Measurements from ENCODE around the gene UQCC2. TPM values are rescaled to one million over a fixed set of nuclear protein-coding genes. Genes with fewer than 3 reads are reported as not detected.

Gene UQCC2
- total RNA-seq, 1 experiment from 2014 or later, result 36.4 TPM

DNA sequence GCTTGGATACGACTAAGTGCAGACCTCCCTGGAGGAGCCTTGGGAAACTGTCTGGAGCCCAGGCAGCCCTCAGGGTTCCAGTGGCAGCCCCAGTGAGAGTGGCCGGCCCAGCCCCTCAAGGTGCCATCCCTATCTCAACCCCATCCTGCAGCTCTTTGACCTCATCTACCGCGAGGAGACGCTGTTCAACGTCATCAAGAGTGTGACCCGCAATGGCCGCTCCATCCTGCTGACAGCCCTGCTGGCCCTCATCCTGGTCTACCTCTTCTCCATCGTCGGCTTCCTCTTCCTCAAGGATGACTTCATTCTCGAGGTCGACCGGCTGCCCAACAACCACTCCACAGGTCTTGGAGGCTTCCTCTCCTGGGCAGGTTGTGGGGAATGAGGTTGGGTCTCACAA, 20.7 kb downstream of the UQCC2 start:
- H3K9me3 ChIP-seq, result no peaks in the 10 kb centered on the region
- DNase-seq, result no peak
- no peak overlapping the region for H3K4me3 ChIP-seq
- no peaks in the 10 kb centered on the region for H3K27me3 ChIP-seq
- H3K36me3 ChIP-seq, result peaks cover 12% of the 10 kb centered on the region

DNA sequence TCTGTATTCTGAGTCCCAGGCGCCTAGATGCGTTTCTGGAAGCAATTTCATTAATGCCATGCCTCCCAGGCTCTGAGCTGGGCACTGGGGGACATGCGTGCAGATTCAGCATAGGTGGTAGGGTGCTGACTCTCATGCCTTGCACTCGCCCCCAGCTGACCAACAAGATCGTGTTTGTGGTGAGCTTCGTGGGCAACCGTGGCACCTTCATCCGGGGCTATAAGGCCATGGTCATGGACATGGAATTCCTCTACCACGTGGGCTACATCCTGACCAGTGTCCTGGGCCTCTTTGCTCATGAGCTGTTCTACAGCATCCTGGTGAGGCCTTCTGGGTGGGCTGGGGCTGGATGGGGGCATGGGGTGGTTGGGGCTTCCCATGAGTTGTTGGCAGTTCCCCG, 21.6 kb downstream of the UQCC2 start:
- no peaks in the 10 kb centered on the region for H3K9me3 ChIP-seq
- no peak overlapping the region for H3K4me3 ChIP-seq
- no peaks in the 10 kb centered on the region for H3K27me3 ChIP-seq
- peaks cover 11% of the 10 kb centered on the region for H3K36me3 ChIP-seq
- DNase-seq, result no peak

DNA sequence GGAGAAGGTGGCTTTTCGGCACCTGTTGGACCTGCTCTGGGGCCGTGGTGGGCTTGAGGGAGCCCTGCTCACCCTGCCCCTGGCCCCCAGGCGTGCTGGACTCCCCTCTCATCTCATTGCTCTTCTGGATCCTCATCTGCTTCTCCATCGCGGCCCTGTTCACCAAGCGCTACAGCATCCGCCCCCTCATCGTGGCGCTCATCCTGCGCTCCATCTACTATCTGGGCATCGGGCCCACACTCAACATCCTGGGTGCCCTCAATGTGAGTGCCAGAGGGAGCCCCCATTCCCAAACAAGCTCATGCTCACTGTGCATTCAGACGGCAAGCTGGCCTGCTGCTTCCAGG, 22.4 kb downstream of the UQCC2 start:
- DNase-seq, result no peak
- Histone ChIP-seq H3K9me3 (no peaks in the 10 kb centered on the region), H3K4me3 (no peak overlapping the region), H3K27me3 (no peaks in the 10 kb centered on the region), H3K36me3 (peaks cover 11% of the 10 kb centered on the region)

DNA sequence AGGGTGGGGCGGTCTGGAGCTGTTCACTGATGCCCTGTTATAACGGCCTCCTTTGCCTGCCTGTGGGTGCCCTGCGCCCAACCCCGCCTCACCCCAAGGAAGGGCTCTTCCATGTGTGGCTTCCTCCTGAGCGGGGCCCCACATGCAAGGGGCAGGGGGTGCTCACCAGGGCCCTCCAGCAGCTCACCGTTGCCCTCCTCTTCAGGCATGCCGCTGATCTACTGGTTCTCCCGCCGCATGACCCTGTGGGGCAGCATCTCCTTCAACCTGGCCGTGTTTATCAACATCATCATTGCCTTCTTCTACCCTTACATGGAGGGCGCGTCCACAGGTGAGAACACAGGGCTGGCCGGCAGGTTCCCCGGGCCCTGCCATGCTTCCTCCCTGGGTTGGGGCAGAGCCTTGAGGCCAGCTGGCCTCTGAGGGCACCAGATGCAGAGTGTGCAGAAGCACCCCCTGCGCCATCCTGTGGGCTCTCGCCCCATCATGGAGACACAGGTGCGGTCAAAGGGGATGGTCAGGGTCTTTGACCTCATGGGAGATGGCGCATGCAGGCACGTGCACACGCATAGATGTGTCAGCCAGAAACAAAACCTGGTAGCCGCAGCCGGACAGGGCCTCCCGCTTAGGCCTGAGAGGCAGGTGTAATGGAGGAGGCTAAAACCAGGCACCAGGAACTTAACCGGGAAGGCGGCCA, 22.9 kb downstream of the UQCC2 start:
- DNase-seq, result no peak
- Histone ChIP-seq H3K4me3 (no peak overlapping the region), H3K9me3 (no peaks in the 10 kb centered on the region), H3K27me3 (no peaks in the 10 kb centered on the region), H3K36me3 (peaks cover 7% of the 10 kb centered on the region)

DNA sequence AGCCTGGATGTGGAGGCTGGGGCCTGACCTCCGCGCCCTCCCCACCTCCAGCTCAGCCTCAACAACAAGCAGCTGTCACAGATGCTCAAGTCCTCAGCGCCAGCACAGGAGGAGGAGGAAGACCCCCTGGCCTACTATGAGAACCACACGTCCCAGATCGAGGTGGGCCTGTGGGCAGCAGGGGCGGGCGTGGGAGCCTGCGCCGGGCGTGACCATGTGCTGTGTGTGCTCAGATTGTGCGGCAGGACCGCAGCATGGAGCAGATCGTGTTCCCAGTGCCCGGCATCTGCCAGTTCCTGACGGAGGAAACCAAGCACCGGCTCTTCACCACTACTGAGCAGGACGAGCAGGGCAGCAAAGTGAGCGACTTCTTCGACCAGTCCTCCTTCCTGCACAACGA, 23.5 kb downstream of the UQCC2 start:
- DNase-seq, result no peak
- no peaks in the 10 kb centered on the region for H3K9me3 ChIP-seq
- H3K4me3 ChIP-seq, result no peak overlapping the region
- H3K36me3 ChIP-seq, result peaks cover under 1% of the 10 kb centered on the region
- H3K27me3 ChIP-seq, result no peaks in the 10 kb centered on the region

DNA sequence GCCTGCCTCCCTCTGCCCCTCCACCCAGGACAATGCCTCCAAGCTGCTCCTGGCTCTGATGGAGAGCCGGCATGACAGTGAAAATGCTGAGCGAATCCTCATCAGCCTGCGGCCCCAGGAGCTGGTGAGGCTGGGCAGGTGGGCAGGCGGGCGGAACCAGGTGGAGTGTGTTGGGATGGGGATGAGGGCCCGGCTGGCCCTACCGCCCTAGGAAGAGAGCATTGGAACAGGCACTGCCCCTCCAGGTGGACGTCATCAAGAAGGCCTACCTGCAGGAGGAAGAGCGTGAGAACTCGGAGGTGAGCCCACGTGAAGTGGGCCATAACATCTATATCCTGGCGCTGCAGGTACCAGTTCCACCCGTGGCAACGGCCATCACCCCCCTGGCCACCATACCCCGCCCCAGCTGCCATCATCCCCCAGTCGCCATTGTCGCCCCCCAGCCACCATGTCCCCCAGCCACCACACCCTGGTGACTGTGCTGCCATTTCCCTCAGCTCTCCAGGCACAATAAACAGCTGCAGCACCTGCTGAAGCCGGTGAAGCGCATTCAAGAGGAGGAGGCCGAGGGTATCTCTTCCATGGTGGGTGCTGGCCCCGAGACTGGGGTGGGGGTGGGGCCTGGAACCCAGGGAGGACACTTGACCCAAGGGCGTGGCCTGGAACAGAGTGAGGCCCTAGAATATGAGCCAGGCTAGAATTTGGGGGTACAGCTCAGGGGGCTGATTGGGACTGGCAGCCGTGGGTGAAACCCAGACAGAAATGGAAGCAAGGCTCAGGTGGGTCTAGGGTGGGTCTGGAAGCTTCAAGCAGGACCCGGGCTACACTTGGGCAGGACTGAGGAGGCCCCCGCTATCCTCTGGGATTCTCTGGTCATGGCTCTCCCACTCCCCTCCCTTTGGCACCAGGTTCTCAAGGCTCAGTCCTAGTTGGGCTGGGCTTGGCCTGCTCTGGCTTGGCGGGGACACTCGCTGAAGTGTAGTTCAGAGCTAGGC, 24.2 kb downstream of the UQCC2 start:
- Histone ChIP-seq H3K9me3 (no peaks in the 10 kb centered on the region), H3K4me3 (no peak overlapping the region), H3K36me3 (no peaks in the 10 kb centered on the region; the same call in 1 of the 2 replicates), H3K27me3 (no peaks in the 10 kb centered on the region)
- DNase-seq, result no peak

DNA sequence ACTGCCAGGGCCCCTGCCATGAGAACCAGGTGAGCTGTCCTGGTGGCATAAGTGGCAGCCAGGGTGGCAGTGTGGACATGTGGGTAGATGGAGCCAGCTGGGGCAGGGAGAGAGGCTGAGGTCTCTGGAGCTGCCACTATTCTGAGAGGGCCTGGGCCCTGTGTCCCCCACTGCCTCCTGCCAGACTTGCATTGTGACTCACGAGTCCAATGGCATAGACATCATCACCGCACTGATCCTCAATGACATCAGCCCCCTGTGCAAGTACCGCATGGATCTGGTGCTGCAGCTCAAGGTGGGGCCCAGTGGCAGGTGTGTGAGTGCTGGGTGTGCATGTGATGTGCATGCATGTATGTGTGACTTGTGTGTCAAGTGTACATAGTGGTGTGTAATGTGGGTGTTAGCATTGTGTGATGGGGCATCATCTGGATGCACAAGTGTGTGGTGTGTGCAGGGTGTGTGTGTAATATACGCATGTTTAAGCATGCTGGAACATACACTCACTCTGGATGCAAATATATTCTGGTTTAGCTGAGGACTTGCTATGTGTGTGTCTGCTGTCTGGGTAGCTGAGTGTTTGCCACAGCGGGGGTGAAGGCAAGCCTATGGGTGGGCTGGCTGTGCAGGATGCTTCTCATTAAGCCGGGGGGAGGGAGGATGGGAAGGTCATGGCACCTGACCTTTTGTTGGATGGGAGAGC, 25.1 kb downstream of the UQCC2 start:
- no peaks in the 10 kb centered on the region for H3K27me3 ChIP-seq
- H3K4me3 ChIP-seq, result no peak overlapping the region
- no peaks in the 10 kb centered on the region; the same call in 1 of the 2 replicates for H3K36me3 ChIP-seq
- no peak for DNase-seq
- H3K9me3 ChIP-seq, result no peaks in the 10 kb centered on the region

DNA sequence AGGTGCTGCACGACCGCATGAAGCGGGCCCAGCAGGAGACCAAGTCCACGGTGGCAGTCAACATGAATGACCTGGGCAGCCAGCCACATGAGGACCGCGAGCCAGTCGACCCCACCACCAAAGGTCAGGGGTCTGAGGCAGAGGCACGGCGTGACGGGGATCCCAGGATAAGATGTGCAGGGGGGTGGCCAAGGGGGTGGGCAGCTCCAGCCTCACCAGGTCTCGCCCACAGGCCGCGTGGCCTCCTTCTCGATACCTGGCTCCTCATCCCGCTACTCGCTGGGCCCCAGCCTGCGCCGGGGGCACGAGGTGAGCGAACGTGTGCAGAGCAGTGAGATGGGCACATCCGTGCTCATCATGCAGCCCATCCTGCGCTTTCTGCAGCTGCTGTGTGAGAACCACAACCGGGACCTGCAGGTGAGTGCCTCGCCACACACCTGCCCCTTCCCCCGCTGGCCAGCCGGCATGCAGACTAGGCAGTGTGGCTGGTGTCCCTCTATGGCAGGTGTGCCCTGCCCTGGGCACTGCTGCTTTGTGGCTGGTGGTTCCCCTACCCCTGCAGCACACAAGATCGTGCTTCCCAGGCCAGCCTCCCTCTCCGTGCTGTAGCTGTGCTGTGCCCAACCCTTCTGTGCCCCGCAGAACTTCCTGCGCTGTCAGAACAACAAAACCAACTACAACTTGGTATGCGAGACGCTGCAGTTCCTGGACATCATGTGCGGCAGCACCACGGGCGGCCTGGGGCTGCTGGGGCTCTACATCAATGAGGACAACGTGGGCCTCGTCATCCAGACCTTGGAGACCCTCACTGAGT, 25.9 kb downstream of the UQCC2 start:
- Histone ChIP-seq H3K27me3 (no peaks in the 10 kb centered on the region), H3K36me3 (no peaks in the 10 kb centered on the region; the same call in 1 of the 2 replicates), H3K9me3 (no peaks in the 10 kb centered on the region), H3K4me3 (no peak overlapping the region)
- no peak for DNase-seq

DNA sequence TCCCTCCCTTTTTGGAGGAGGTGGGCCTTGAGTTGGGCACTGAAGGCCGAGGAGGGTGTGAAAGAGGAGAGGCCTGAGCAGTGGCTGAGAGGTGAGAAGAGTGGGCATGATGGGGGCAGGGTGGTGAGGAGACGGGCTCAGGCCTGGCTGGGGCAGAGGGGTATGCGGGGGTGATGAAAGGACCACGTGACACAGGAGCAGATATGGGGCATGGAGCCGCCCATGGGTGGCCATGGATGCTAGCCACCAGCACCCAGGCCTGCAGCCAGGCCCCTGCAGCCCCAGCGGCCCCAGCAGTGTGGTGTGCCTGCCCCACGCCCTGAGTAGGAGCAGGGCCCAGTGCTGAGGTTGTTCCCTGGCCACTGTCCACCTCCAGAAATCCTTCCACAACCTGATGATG, 26.5 kb downstream of the UQCC2 start:
- no peaks in the 10 kb centered on the region for H3K27me3 ChIP-seq
- no peak for DNase-seq
- no peaks in the 10 kb centered on the region; the same call in 1 of the 2 replicates for H3K36me3 ChIP-seq

DNA sequence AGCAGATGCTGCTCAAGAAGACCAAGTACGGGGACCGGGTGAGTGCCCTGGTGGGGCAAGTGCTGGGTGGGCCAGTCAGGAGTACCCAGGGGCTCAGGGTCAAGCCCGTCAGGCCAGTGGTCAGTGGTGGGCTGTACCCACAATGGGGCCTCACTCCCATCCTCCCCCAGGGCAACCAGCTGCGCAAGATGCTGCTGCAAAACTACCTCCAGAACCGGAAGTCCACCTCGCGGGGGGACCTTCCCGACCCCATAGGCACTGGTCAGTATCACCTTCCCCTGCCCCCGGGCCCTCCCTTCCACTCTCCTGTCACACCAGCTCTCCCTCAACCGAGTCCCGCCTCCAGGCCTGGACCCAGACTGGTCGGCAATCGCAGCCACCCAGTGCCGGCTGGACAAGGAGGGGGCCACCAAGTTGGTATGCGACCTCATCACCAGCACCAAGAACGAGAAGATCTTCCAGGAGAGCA, 27.0 kb downstream of the UQCC2 start:
- H3K36me3 ChIP-seq, result no peaks in the 10 kb centered on the region; the same call in 1 of the 2 replicates
- H3K27me3 ChIP-seq, result no peaks in the 10 kb centered on the region
- H3K4me3 ChIP-seq, result no peak overlapping the region
- no peaks in the 10 kb centered on the region for H3K9me3 ChIP-seq
- no peak for DNase-seq

More for the DNA sequence above, 26.5 kb downstream of the UQCC2 start:
- Histone ChIP-seq H3K4me3 (no peak overlapping the region), H3K9me3 (no peaks in the 10 kb centered on the region)

DNA sequence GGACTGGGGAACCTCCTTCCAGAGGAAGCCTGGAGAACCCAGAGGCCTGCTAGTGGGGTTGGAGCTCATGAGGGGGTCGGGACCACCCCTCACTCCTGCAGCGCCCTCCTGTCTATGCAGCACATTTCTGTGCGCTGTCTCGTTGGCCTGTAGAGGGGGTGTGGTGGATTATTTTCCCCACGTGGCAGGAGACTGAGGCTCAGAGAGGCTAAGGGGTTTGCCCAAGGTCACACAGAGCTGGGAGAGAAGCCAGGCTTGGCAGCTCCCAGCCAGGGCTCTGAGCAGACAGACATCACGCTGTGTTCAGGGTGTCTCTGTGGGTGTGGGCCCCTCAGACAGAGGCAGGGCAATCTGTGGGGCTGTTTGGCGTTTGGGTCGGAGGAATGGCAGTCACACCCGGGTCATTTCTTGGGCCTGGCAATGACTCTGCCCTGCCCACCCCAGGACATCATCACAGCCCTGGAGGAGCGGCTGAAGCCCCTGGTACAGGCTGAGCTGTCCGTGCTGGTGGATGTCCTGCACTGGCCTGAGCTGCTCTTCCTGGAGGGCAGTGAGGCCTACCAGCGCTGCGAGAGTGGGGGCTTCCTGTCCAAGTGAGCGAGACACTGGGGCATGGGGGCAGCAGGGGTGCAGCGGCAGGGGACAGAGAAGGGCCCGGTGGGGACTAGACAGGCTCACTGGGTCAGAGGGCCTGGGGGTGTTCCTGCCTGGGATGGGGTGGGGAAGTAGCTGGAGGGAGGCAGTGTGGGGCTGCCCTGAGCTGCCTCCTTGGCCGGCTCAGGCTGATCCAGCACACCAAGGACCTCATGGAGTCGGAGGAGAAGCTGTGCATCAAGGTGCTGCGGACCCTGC, 27.7 kb downstream of the UQCC2 start:
- Histone ChIP-seq H3K4me3 (no peak overlapping the region), H3K36me3 (no peaks in the 10 kb centered on the region; the same call in 1 of the 2 replicates), H3K27me3 (no peaks in the 10 kb centered on the region), H3K9me3 (no peaks in the 10 kb centered on the region)
- no peak for DNase-seq

DNA sequence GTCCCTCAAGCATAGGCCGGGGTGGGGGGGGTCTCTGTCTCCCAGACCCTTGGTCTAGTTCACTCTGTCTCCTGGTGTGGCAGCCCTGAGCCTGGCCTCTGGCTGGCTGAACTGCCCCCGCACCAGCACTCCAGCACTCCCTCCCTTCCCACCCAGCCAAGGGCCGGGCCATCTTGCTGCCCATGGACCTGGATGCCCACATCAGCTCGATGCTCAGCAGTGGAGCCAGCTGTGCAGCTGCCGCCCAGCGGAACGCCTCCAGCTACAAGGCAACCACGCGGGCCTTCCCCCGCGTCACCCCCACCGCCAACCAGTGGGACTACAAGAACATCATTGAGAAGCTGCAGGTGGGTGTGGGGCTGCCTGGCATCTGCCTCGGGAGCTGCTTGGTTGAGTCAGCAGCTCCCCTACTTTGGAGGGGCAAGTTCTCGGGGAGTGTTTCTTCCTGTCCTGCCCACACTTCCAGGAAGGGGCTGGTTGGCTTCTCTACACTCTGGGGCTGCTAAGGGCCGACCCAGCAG, 28.4 kb downstream of the UQCC2 start:
- Histone ChIP-seq H3K27me3 (no peaks in the 10 kb centered on the region), H3K9me3 (no peaks in the 10 kb centered on the region), H3K36me3 (no peaks in the 10 kb centered on the region; the same call in 1 of the 2 replicates), H3K4me3 (no peak overlapping the region)
- DNase-seq, result no peak

DNA sequence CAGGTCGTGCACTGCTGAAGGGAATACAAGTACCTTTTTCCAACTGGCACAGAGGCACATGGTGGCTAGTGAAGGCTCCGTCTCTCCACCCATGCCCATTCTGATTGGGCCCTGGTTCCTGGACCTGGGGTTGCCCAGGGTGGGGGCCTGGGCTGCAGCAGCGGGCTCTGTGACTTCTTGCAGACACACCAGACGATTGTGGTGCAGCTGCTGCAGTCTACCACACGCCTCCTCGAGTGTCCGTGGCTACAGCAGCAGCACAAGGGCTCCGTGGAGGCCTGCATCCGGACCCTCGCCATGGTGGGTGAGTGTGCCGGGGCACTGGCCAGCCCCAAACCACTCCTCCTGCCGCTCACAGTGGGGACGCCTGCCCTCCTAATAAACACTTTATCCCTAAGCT, 29.2 kb downstream of the UQCC2 start:
- no peaks in the 10 kb centered on the region for H3K9me3 ChIP-seq
- H3K27me3 ChIP-seq, result no peaks in the 10 kb centered on the region
- DNase-seq, result no peak
- H3K36me3 ChIP-seq, result peaks cover 1% of the 10 kb centered on the region
- H3K4me3 ChIP-seq, result no peak overlapping the region

DNA sequence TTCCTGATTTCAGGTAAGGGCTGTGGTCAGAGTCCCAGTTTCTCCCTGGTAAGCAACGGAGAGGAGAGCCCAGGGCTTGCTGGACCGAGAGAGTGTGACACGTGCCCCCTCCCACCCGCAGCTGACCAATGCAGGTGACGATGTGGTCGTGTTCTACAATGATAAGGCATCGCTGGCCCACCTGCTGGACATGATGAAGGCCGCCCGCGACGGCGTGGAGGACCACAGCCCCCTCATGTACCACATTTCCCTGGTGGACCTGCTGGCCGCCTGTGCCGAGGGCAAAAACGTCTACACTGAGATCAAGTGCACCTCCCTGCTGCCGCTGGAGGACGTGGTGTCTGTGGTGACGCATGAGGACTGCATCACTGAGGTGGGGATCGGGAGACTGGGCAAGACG, 31.7 kb downstream of the UQCC2 start:
- H3K4me3 ChIP-seq, result no peak overlapping the region
- H3K27me3 ChIP-seq, result no peaks in the 10 kb centered on the region
- no peak for DNase-seq
- H3K9me3 ChIP-seq, result no peaks in the 10 kb centered on the region
- peaks cover 3% of the 10 kb centered on the region for H3K36me3 ChIP-seq

DNA sequence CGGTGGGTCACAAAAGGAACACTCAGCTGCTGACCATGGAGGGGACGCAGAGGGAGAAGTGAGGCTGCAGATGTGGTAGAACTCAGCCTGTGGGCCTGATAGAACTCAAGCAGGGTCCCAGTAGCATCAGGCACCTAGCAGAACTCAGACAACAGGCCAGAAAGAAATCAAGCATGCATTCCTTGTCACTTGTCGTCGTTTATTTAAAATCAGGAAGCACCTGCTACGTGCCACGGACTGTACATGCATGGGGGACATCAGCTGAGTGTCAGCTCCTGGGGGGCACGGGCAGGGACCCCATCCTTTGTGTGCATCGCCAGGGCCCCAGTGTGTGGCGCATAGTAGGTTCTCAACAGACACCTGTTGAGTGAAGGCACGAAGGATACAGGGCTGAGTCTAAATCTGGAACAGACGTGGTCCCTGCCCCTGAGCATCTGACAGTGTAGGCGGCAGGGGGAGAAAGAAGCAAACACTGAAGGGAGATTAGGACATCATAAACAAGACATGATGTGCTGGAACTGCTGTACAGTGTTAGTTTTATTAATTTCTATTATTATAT, 32.5 kb downstream of the UQCC2 start:
- Histone ChIP-seq H3K27me3 (no peaks in the 10 kb centered on the region), H3K9me3 (no peaks in the 10 kb centered on the region)
- DNase-seq, result no peak

More for the DNA sequence above, 32.5 kb downstream of the UQCC2 start:
- no peak overlapping the region for H3K4me3 ChIP-seq
- H3K36me3 ChIP-seq, result peaks cover 7% of the 10 kb centered on the region
